Stimulated activated CD8-positive, alpha-beta memory T cell treated with anti-CD3 and anti-CD28 coated beads, Interleukin-4, amount 100 ng/mL, for 4 hours (primary cell): Measurements from ENCODE around the gene GP5.

ENCODE experiments used
- DNase-seq, 2 donors: peaks; one replicate each; pipeline ENCODE4 v3.0.0-alpha.2; 2020; ENCODE audit warnings: low read depth in 2 of 2, low spot score in 1 of 2

GP5 gene

DNA sequence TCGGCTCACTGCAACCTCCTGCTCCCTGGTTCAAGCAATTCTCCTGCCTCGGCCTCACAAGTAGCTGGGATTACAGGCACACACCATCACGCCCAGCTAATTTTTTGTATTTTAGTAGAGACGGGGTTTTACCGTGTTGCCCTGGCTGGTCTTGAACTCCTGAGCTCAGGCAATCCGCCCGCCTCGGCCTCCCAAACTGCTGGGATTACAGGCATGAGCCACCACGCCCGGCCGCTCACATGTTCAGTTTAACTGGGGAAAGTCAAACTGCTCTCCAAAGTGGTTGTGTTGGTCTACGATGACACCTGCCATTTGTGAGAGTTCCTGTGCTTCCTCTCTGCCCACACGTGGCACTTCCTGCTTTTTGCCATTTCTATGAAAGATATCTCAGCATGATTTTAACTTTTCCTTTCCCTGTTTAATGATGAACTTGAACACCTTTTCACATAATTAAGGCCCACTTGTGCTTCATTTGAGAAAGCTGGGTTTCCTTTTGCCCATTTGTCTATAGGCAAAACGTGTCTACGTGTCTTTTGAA is 877 bp upstream of the GP5 start:
- DNase-seq, result no peak

DNA sequence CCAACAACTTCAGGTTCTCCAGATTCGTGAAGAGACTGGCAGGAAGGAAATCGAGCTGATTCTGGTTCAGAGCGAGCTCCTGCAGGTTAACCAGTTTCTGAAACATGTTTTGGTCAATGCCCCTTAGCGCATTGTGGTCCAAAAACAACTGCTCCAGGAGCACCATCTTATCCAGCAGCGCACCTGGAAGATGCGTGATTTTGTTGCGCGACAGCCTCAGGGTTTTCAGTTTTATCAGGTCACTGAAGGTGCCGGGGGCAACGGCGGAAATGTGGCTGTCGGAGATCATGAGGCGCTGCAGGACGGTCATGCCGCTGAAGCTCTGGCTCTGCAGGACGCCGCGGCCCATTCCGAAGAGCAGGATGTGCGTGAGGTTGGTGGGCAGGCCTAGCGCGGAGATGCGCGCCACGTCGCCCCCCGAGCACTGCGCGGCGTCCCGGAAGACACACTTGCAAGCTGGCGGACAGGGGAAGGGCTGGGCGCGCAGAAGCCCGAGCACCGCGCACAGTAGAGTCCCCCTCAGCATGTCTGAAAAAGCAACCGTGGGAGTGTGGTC is 1.2 kb downstream of the GP5 start:
- DNase-seq, result no peak

DNA sequence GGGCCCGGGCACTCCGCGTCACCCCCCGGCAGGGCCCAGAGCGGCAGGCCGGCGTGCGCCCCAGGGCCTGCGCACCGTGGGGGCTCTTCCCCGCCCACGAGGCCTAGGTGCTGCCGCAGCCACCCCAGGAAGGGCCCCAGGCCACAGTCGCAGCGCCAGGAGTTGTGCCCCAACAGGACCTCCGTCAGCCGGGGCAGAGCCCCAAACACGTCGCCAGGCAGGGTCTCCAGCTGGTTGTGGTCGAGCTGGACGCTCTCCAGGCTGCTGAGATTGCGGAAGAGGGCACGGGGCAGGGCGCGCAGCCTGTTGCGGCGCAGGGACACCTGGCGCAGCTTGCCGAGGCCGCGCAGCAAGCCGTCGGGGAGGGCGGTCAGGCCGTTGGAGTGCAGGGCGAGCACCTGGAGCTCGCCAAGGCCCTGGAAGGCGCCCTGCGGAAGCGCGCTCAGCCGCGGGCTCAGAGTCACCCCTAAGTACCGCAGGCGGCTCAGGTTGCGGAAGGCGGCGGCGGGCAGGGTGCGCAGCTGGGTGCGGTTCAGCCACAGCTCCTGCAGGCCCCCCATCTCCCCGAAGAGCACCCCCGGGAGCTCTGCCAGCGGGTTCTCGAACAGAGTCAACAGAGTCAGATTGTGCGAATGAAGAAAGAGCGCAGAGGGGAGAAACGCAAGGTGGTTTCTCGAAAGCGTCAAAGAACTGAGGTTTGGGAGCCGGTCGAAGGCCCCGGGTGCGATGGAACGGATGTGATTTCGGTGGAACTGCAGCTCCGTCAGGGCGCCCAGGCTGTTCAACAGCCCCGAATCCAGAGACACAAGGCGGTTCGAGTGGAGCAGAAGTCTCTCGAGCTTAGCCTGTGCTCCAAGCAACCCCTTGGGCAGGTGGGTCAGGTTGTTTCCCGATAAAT is 2.0 kb downstream of the GP5 start:
- no peak for DNase-seq

DNA sequence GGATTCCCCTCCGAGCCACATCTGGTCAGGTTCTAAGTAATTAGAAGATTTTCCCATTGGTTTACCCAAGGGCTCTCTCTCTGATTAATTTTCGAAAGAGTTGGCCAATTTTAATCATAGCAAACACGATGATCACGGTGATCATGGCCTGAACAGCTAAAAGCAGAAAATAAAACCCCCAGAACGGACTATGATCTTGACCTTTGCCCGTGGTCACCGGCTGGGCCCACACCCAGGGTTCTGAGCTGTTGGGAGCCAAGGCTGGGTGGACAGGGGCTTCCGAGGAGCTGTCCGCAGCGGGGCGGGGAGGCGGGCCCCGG is 2.6 kb downstream of the GP5 start:
- no peak for DNase-seq

DNA sequence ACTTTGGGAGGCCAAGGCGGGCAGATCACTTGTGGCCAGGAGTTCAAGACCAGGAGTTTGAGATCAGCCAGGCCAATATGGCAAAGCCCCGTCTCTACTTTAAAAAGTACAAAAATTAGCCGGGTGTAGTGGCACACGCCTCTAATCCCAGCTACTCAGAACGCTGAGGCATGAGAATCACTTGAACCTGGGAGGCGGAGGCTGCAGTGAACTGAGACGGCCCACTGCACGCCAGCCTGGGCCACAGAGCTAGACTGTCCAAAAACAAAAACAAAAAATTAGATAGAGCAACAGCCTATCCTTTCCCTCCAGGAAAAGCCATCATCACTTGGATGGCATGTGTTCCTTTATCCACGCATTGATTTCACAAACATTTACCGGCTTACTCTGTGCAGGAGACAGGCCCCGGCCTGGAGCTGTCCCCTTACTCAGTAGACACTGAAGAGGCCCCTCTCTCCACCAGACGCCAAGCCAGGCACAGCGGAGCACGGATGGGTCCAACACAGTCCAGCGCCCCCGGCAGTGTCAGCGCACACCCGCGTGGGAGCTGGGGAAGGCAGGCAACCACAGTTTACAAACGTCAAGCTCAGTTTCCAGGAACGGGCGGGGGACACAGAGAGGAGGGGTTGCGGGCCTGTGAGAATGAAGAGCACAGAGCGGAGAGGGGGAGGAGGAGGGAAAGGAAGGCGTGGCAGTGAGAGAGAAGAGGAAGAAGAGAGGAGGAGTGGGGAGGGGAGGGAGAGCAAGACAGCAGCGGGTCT is 3.1 kb downstream of the GP5 start:
- peak; percentile 21 to 28 for DNase-seq

DNA sequence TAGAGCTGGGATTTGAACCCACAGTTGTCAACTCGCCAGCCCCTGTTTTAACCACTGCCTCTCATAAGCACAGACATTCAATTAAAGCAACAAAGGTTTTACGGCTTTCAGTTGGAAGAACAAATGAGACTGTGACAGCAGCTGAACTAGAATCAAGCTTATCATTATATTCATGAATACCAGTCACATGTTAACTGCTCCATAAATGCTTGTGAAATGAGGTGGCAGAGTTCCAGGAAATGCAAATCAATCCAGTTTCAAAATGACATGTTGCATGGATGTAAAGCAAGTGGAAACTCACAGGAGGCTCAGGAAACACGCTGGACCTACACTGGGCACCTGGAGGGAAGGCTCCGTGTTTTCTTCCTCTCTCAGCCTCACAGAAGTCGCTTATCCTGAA is 3.9 kb downstream of the GP5 start:
- DNase-seq, result no peak

DNA sequence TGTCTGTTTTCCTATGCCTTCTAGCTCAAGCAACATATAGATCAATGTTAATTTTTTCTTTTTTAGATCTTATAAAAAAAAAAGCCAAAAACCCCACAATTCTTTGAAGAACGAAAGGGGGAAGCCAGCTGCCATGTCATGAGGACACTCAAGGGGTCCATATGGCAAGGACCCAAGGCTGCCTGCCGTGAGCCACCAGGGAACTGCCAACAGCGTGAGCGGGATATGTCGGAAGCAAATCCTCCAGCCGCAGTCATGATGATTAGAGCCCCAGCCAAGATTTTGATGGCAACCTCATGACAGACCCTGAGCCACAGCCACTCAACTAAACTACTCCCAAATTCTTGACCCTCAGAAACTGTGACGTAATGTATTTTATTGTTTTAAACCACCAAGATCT is 6.5 kb downstream of the GP5 start:
- DNase-seq, result no peak

DNA sequence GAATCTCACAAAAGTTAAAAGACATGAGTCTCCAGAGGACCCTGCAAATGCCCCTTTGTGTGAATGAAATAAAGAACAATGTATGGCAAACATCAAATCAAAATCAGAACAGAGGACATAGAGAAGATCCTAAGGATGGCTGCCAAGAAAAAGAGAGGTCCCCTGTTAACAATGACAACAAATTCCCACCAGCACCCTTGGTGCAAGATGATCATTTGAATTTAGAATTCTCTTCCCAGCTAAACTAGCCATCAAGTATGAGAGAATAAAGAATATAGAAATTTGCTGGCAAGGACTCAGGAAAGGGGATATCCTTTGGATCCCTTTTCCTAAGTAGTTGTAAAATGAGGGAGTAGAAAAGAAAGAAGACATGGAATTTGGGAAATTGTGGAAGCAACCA is 8.2 kb downstream of the GP5 start:
- DNase-seq, result no peak

DNA sequence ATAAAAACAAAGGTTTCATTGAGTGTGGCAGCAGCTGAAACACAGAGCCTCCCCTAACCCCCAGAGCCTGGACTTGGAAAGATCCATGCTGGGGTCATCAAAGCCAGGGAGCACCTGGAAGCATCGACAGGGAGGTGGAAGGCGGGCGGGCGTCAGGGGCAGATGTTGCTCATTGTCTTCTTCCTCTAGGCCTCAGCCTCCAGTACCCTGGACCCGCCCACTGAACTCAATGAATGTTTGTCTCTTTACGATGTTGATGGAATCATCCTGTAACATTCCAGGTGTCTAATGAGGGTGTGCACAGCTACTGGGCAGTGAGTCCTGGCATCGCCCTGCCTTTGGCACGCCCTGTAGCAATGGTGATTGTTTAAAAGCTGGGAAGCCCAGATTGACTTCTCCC is 9.8 kb downstream of the GP5 start:
- no peak for DNase-seq

DNA sequence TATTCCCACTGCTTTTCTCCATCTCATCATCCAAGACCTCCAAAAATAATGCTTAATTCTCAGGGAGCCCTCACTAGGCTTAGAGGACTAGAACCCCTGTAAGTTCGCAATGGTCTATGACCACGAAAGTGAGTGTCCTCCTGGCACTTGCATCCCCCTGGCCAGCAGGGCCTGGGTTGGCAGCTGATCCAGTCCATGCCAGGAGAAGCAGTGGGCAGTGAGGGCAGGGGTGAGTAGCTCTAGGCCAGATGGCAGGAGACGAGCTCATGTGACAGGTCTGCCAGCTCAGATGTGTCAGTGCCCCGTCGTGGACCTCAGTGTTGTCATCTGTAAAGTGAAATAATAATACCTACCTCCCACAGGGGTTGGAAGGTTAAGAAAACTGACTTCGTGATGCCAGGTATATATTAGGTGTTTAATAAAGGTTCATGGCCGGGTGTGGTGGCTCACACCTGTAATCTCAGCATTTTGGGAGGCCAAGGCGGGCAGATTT is 11.1 kb downstream of the GP5 start:
- DNase-seq, result no peak

DNA sequence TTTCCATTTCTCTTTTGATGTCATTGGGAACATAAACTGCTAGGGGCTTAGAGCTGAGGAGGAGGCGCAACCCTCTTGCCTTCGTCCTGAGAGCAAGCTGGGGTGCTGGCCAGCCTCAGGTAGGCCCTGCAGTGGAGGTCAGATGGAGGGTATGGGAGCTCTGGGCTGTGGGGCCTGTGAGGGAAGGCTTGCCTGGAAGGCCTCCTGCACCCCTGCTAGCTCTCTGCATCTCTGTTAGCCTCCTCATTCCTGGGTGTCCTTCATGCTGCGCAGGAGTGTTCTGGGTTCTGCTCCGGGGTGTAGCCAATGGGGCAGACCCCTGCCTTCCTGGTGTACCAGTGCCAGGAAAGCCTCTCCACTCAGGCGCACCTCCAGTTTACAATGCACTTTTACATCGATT is 11.8 kb downstream of the GP5 start:
- DNase-seq, result no peak

DNA sequence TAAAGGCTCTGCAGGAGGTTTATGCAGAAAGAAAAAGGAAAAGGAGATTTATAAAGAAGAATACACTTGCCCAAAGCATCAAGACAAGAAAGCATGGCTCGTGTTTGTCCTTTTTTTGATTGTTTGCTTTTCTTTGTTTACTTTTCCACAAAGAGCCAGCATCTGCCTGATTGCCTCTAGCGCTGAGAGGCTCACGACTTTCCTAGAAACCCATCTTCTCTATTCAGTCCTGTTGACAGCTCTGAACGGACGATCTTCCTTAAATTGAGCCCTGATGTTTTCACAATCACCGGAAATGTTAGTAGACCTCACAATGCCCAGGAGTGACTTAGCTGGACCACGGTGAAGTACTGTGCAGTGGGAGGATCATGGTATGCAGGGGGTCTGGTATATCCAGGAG is 12.4 kb downstream of the GP5 start:
- DNase-seq, result no peak

DNA sequence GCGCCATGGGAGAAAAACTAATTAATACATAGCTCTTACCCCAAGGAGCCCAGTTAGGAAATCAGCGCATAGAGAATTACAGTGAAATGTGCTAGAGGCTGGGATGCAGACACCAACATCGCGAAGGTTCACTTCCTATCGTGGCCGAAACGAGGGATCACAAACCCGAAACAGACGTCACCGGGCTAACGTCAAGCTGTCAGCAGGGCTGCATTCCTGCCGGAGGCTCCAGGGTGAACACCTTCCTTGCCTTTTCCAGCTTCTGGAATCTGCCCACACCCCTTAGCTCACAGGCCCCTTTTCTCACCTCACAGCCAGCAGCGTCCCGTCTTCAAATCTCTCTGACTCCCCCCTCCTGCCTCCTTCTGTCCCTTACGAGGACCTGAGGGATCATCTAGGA is 13.0 kb downstream of the GP5 start:
- DNase-seq, result no peak

DNA sequence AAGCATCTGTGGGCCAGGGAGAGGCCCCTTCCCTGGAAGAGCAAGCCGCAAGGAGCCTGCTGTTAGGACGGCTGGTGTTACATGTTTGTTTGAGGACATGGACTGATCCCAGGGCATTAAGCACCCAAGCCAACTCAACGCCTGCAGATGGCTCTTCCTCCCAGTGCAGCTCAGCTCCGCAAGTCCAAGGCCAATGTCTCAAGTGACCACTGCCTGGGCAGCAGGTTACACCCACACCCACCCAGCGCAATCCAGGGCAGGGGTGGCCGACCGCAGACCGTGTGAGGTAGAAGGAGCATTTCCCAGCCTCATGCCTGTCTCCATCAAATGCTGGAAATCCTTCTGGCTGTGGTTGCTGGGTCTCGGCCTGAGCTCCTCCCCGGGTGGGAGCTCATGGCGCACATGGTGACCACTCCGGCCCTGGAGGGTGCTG is 14.5 kb downstream of the GP5 start:
- no peak for DNase-seq

DNA sequence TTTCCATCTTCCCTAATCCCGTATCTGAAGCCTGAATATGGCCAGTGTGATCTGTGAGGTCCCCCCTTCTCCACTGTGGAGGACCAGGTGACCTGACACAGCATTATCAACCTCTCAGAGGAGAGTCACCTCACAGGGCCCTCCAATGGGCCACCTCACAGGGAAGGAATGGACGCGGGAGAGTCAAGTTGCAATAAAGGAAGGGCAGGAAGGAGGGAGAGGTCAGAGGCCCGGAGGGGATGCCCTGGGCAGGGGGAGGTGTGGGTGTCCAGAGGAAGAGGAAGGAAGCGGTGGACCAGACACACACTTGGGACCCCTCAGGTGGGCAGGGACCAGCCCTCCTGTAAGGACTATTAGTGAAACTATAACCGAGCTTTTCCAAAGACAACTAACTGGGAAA is 14.9 kb downstream of the GP5 start:
- no peak for DNase-seq

DNA sequence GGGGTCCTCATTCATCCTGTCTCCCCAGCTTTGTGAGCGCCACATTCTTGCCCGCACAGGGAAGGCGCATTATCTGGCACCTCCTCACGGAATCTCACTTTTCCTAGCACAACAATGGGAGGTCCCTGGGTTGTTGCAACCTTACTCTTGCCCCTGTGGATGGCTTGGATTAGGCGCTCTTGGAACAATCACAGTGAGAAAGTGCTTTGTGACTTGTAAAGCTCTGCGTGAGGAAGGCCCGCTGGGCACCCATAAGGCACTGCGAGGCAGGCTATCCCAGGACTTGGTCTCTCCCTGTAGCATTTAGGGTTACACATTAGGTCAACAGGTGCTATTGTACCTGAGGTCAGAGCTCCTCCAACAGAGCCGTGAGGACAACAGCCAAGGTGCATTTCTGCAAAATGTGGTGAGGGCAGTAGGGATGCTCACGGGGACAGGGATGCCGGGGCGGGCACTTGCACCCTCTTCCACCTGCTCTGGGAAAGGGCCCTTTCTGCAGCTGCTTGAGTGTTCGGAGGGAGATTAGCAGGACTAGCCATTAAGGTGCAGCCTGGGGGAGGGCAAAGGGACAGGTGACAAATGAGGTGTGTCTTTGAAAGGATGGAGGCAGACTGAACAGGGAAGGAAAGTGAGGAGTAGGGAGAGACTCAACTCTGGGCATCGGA is 15.7 kb downstream of the GP5 start:
- DNase-seq, result no peak

DNA sequence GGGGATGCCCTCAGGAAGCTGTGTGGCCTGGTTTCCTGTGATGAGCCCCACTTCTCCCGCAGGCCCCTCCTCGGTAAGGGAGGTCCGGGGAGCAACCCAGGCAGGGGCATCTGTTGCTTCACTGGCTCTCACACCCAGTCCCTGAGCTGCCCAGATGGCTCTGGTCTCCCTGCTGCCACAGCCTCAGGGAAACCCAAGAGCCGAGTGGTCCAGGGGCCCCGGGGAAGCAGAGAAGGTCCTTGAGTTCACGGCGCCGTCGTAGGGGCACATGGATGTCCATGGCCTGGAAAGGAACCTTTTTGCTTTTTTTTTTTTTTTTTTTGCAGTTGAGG is 16.2 kb downstream of the GP5 start:
- DNase-seq, result no peak

DNA sequence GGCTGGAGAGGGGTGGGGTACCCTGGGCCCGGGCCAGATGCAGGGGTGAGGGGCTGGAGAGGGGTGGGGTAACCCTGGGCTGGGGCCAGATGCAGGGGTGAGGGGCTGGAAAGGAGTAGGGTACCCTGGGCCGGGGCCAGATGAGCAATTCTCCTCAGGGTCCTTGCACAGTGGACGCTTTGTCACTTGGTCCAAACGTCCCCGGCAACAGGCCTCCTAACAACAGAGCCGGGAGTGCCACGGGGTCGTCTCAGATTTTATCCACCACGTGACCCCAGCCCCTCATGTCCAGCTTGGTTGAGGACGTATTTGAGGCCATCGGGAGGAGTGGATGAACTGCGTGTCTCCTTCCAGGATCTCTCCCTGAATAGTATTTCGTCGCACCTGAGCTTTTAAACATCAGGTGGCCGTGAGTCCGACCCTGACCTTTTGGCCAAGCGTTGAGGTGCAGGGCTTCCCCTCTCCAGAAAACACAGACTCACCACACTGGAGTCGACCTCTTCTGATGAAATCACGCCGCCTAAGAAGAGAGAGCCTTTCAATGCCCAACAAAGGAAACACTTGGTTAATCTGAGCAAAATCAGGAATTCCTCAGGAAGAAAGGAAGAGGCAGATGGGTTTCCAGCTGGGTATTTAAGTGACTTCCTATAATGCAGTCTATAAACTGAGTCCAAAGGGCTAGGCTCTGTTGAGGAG is 16.7 kb downstream of the GP5 start:
- no peak for DNase-seq

DNA sequence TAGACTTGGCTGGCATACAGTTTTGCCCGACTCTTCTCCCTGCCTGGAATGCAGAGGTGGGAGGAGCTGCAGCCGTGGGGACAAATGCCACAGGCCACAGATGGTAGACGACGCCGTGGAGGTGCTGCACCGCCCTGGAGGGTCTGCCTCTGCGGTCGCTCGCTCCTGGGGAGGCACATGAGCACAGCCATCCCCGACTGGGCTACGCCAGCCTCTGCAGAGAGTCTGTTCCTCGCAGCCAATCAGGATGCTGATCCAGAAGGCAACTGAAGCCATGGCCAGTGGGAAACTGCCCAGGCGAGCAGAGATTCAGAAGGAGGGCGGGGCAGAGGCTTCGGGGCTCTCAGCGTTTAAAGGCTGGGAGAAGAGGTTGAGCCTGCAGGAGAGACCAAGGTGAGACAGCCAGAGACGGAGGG is 17.6 kb downstream of the GP5 start:
- DNase-seq, result no peak

DNA sequence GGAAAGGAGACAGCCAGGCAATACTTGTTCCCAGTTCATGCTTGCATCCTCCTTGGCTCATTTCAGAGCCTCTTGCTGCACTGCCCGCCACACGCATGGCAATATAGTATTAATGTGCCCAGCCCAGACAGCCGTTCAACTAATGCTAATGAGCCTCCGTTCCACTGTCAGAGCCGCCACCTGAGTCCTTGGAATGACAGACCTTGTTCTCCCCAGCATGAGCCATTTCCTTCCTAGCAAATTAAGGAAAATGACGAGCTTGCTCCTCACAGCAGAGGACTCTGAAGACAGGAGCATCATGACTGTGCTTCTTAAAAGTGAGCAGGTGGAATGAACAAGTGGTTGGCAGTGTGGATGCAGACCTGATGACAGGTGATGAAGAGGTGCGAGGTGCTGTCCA is 18.7 kb downstream of the GP5 start:
- DNase-seq, result no peak

DNA sequence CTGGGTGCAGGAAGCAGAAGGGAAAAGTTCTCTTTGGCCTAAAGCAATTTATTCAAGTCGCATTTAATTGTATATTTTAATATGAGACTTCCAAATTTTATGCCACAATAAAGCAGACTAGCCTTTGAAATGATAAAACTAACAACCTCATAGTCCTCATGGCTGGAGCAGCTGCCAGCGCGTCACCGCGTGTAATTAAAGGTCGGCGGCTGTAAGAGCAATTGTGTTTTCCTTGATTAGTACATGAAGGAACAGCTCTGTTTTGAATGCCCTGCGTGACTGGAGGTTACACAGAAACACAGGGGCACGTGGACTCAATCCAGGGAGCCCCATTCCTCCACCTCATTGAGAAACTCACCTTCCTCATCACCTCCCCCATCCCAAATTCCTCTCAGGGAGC is 19.4 kb downstream of the GP5 start:
- no peak for DNase-seq
